ENCODE measurements around the gene ZNF223.

Gene ZNF223

DNA sequence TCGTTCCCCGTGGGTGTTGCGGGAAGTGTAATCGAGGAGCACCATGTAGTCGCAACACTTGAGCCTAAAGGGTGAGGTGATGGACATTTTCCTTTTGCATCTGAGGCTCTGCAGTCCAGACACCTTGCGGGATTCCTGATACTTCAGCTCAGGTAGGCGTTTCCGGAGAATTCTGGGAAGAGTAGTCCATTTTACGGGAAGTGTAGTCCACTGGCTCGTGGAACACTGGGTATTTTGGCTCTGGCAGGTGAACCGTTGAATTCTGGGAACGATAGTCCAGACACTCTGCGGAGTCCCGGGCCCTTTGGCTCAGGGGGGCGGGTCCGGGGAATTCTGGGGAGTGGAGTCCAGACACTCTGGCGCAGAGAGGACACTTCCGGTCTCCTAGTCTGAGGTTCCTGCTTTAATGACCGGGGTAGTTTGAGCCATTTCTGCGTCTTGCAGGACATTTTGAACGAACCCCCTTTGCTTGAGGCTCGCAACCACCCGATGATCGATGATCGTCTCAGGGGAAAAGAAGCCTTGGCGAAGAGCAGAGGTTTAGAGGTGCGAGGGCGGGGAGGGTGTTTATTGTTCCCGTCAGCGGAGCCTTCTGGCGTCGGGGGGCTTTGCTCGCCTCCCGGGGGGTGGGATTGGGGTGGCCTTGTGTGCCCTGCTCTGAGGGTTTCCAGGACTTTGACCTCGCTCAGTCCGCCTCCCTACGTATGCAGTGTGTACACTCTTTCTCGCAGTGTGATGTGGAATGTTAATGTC, at the start of gene ZNF223:
TSS of gene ZNF223 (plus strand) at position 387 of the 753 bp plus-strand sequence. CDS start 3,141 bp downstream, outside the sequence.
- DNase-seq, result peak; percentile 98

DNA sequence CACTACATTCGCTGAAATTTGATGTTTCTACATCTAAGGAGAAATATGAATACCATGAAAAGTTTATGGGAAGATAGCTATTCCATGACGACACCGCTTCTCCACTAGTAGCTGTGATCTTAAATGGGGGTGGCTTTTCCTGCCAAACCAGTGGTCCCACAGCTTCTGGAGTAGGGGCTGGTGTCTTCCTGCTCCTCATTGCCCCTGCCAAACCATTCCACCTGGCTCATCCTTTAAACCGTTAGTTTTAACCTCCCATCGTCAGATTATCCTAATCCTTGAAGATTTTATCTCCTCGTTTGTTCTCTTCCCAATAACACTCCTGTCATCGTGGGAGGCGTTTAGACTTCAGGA, 49.6 kb upstream of the ZNF223 start:
- DNase-seq, result no peak

GRCh38 chr19:44002566-44003460, 49.0 kb upstream of the ZNF223 start, which contains the start of gene ZNF230:
TSS of gene ZNF230 (plus strand) at chr19:44002957. CDS start at chr19:44007079, 4,122 bp downstream.
- peak; percentile 94 for DNase-seq

DNA sequence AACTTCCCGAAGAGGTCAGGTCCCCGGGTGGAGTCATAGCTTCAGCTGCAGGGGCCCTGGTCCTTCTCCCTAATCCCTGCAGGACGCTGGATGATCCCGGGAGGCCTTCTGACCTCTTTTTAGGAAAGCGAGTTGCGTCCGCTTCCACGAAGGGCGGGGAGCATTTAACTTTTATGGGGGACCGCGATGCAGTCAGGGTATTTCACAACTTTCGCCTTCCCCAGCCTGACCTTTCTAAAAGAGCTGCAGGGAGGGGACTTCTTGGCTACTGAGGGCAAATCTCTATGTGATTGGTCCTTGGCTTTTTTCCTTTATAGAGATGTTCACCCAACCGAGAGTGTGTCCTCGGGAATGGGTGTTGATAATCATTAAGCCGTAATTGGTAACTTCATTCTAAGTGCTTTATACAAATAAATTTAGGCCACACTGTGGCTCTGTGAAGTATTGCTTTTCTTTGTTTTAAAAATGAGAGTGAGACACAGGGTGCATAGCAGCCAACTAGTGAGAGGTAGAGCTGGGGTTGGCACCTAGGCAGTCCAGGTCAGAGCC, 48.3 kb upstream of the ZNF223 start:
- no peak for DNase-seq

DNA sequence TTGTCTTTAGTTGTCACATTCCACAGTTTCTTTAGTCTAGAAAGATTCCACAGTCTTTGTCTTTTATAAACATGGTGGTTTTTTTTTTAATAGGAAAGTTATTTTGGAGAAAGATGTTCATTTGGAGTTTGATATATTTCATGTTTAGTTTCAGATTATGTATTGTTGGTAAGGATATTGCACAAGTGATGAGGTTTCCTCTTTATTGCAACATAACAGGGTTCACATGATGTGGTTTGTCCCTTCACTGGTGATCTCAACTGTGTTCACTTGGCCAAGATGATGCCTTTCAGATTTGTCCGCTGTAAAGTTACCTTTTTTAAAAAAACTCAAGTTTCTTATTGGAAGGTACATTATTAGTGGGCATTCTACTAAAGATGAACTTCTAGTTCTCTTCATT, 45.9 kb upstream of the ZNF223 start:
- no peak for DNase-seq

GRCh38 chr19:44007473-44007872, 44.4 kb upstream of the ZNF223 start:
- DNase-seq, result no peak

DNA sequence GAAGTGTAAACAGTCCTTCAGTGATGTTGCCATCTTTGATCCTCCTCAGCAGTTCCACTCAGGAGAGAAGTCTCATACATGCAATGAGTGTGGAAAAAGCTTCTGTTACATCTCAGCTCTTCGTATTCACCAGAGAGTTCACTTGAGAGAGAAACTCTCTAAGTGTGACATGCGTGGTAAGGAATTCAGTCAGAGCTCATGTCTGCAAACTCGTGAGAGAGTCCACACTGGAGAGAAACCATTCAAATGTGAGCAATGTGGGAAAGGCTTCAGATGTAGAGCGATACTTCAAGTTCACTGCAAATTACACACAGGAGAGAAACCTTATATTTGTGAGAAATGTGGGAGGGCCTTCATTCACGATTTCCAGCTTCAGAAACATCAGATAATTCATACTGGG, 41.4 kb upstream of the ZNF223 start:
- no peak for DNase-seq

GRCh38 chr19:44019498-44019897, 32.3 kb upstream of the ZNF223 start:
- DNase-seq, result no peak

DNA sequence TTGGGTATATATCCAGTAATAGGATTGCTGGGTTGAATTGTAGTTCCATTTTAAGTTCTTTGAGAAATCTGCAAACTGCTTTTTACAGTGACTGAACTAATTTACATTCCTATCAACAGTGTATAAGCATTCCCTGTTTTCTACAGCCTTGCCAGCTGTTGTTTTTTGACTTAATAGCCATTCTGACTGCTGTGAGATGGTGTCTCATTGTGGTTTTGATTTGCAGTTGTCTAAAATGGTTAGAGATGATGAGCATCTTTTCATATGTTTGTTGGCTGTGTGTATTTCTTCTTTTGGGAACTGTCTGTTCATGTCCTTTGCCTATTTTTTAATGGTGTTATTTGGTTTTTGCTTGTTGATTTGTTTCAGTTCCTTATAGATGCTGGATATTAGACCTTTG, 30.6 kb upstream of the ZNF223 start:
- DNase-seq, result no peak

DNA sequence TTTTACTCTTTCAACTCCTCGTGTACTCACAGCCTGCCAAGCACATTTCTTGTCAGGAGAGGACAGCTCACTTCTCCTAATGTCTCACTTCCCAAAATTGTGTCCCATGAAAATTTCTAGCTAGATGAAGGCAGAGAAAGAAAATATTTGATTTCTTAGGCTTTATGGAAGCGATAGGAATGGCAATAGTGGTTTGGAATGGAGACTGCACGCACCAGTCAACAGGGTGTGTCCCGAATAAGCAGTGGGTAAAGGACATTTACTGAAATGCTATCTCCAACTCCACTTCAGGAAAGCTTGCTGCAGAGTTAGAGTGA, 27.0 kb upstream of the ZNF223 start:
- no peak for DNase-seq

- DNase-seq, result peak; percentile 88
Observed at GRCh38 chr19:44025217-44025936, 26.5 kb upstream of the ZNF223 start, which contains the start of gene ZNF222. TSS of gene ZNF222 (plus strand) at chr19:44025379. CDS start at chr19:44025437, 58 bp downstream.

- DNase-seq, result no peak
Observed at GRCh38 chr19:44026622-44027021, 25.2 kb upstream of the ZNF223 start.

- DNase-seq, result no peak
Observed at GRCh38 chr19:44032001-44032610, 19.7 kb upstream of the ZNF223 start.

DNA sequence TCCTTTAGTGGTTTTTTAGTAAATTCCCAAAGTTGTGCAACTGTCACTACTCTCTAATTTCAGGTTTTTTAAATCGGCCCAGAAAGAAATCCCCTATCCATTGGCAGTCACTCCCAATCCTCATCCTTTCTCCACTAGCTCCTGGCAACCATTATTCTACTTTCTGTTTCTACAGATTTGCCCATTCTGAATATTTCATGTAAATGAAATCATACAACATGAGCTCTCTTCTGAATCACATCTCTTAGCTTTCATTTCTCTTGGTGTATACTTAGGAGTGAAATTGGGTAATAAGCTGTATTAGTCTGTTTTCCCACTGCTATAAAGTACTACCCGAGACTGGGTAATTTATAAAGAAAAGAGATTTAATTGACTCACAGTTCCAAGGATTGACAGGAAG, 9.7 kb upstream of the ZNF223 start:
- DNase-seq, result no peak

GRCh38 chr19:44050740-44051649, 841 bp upstream of the ZNF223 start:
- peak; percentile 40 for DNase-seq

GRCh38 chr19:44055870-44056269, 4.0 kb downstream of the ZNF223 start:
- DNase-seq, result no peak

- no peak for DNase-seq
Observed at GRCh38 chr19:44059229-44059628, 7.4 kb downstream of the ZNF223 start.

DNA sequence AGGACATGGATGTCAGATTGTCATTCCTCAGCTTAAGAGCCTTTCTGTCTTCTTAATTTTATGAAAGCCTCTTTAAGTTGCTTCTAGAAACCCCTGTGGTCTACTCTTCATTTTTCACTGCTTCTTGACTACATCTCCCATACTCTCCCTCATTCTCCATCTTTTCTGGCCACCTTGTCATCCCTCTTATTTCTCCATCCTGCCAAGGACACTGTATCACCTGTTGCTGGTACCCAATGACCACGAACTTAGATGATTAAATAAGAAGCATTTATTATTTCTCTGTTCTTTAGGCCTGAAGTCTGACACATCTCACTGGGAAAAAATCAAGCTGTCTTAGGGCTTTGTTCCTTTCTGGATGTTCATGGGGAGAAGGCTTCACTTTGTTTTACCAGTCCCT, 9.2 kb downstream of the ZNF223 start:
- DNase-seq, result no peak

DNA sequence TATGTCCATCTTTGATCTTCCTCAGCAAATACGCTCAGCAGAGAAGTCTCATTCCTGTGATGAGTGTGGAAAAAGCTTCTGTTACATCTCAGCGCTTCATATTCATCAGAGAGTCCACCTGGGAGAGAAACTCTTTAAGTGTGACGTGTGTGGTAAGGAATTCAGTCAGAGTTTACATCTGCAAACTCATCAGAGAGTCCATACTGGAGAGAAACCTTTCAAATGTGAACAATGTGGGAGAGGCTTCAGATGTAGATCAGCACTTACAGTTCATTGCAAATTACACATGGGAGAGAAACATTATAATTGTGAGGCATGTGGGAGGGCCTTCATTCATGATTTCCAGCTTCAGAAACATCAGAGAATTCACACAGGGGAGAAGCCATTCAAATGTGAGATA, 14.5 kb downstream of the ZNF223 start:
- no peak for DNase-seq

DNA sequence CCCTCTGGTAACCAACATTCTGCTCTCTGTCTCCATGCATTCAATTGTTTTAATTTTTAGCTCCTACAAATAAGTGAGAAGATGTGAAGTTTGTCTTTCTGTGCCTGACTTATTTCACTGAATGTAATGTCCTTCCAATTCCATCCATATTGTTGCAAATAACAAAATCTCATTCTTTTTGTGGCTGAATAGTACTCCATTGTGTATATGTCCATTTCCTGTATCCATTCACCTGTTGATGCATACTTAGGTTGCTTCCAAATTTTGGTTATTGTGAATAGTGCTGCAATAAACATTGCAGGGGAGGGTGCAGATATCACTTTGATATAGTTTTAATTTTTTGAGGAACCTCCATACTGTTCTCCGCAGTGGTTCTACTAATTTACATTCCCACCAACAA, 17.6 kb downstream of the ZNF223 start:
- no peak for DNase-seq

GRCh38 chr19:44071824-44072542, 20.1 kb downstream of the ZNF223 start, which contains the start of gene ZNF284:
TSS of gene ZNF284 (plus strand) at chr19:44072159. CDS start at chr19:44076390, 4,231 bp downstream.
- peak; percentile 94 for DNase-seq
